ENCODE data around the gene USP32. TPM values are rescaled to one million over a fixed set of nuclear protein-coding genes. Genes with fewer than 3 reads are reported as not detected.

The USP32 gene
- total RNA-seq, 1 experiment from 2014 or later = 73.5 TPM

- peak overlapping the region in 1 of 3 experiments; percentile 20; a peak in 1 of 7 replicates for H3K27ac Mint-ChIP-seq
- Histone ChIP-seq H2BK120ac (ENCODE audit: low read depth, low read length, poor library complexity, severe bottlenecking) (no peak overlapping the region), H2BK20ac (ENCODE audit: low read depth, low read length, poor library complexity, severe bottlenecking) (no peak overlapping the region), H2AFZ (ENCODE audit: low read length) (no peak overlapping the region), H3K27me3 (ENCODE audit: insufficient read depth, low read length) (no peaks in the 10 kb centered on the region), H3K79me1 (ENCODE audit: insufficient read depth, low read depth, low read length, poor library complexity, severe bottlenecking) (no peaks in the 10 kb centered on the region), H3K4me2 (ENCODE audit: insufficient read depth, insufficient read length, low read length) (no peak overlapping the region), H2BK15ac (ENCODE audit: low read depth, low read length) (no peak overlapping the region), H3K56ac (ENCODE audit: insufficient read length, low read depth, low read length) (no peak overlapping the region), H3K14ac (ENCODE audit: insufficient read depth, low read length) (no peak overlapping the region), H3T11ph (ENCODE audit: low read length) (no peak overlapping the region), H3K9me3 (ENCODE audit: control insufficient read depth, low read depth, low read length) (no peaks in the 10 kb centered on the region), H3K4ac (ENCODE audit: low read depth, low read length) (no peak overlapping the region), H3K18ac (ENCODE audit: insufficient read length, low read depth, low read length) (no peak overlapping the region), H3K23me2 (ENCODE audit: insufficient read length, low read depth, low read length, poor library complexity, severe bottlenecking) (no peaks in the 10 kb centered on the region), H2BK5ac (ENCODE audit: insufficient read length, low read length) (no peak overlapping the region), H4K20me1 (ENCODE audit: control insufficient read depth, insufficient read depth, insufficient read length) (no peaks in the 10 kb centered on the region), H4K8ac (replicated peaks; ENCODE audit: insufficient read length, low read depth, low read length) (no peak overlapping the region), H4K91ac (ENCODE audit: insufficient read length, low read depth, low read length) (no peak overlapping the region), H3K23ac (ENCODE audit: insufficient read length, low read depth, low read length) (no peak overlapping the region), H3K9ac (ENCODE audit: extremely low read depth, insufficient read length, low read length) (no peak overlapping the region), H3K27ac (ENCODE audit: insufficient read length, low read depth, low read length) (no peak overlapping the region), H3K79me2 (ENCODE audit: insufficient read depth, low read length) (no peaks in the 10 kb centered on the region), H2AK5ac (ENCODE audit: insufficient read length, low read length) (no peak overlapping the region), H3K4me1 (ENCODE audit: insufficient read depth, low read length) (no peaks in the 10 kb centered on the region), H2BK12ac (ENCODE audit: insufficient read length, low read depth, low read length) (no peak overlapping the region), H4K5ac (ENCODE audit: insufficient read length, low read depth, low read length) (no peak overlapping the region)
- peaks cover 0 to 5% of the 10 kb centered on the region in 2 experiments for H3K4me1 Mint-ChIP-seq
- DNase-seq = no peak
- no peak overlapping the region for H3K4me3 Mint-ChIP-seq
- no peaks in the 10 kb centered on the region for H3K27me3 Mint-ChIP-seq (ENCODE audit: low read depth)
- H3K9me3 Mint-ChIP-seq = no peaks in the 10 kb centered on the region
- no peak for TF ChIP-seq CTCF (conservative IDR thresholded peaks at IDR 0.05)
- peaks cover 10 to 22% (median 16%) of the 10 kb centered on the region in 3 experiments for H3K36me3 Mint-ChIP-seq (ENCODE audit: insufficient read depth in 1 of 3, low read depth in 3 of 3)
- WGBS (ENCODE audit: extremely low coverage, insufficient read length, low lambda C conversion rate) = no CpG with 5 or more reads among the region's 3 CpGs
Observed at GRCh38 chr17:60230358-60230757, 161.6 kb downstream of the USP32 start.
